Ishikawa (cell line): ENCODE data around the gene PTPRN2.

Source experiments
- CEBPB ChIP-seq: IDR thresholded peaks from 2 replicates; pipeline ENCODE4 v1.6.1; 2012
- CREB1 ChIP-seq: IDR thresholded peaks from 2 replicates; pipeline ENCODE4 v1.6.1; 2012; ENCODE audit warnings: low read depth
- EGR1 ChIP-seq: IDR thresholded peaks from 2 replicates; pipeline ENCODE4 v1.6.1; 2012
- EP300 ChIP-seq: IDR thresholded peaks from 2 replicates; pipeline ENCODE4 v1.6.1; 2012; ENCODE audit warnings: borderline replicate concordance
- FOXM1 ChIP-seq: IDR thresholded peaks from 2 replicates; pipeline ENCODE4 v1.6.1; 2012; ENCODE audit warnings: low read depth, borderline replicate concordance
- NFIC ChIP-seq: IDR thresholded peaks from 2 replicates; pipeline ENCODE4 v1.6.1; 2012
- RAD21 ChIP-seq: IDR thresholded peaks from 2 replicates; pipeline ENCODE4 v1.6.1; 2012; ENCODE audit warnings: low read depth
- TAF1 ChIP-seq: IDR thresholded peaks from 2 replicates; pipeline ENCODE4 v1.6.1; 2012; ENCODE audit warnings: low read depth, mild to moderate bottlenecking
- TCF12 ChIP-seq: IDR thresholded peaks from 2 replicates; pipeline ENCODE4 v1.6.1; 2012; ENCODE audit warnings: low read depth
- TEAD4 ChIP-seq: IDR thresholded peaks from 2 replicates; pipeline ENCODE4 v1.6.1; 2012
- YY1 ChIP-seq: IDR thresholded peaks from 2 replicates; pipeline ENCODE4 v1.6.1; 2012; ENCODE audit warnings: low read depth
- ZBTB7A ChIP-seq: IDR thresholded peaks from 2 replicates; pipeline ENCODE4 v1.6.1; 2012; ENCODE audit warnings: low read depth
- TF ChIP-seq, protein P1 (sequence below): IDR thresholded peaks from 2 replicates; pipeline ENCODE4 v1.6.1; 2012
- TF ChIP-seq, protein P2 (sequence below): IDR thresholded peaks from 2 replicates; pipeline ENCODE4 v1.6.1; 2012
- TF ChIP-seq, protein P3 (sequence below): IDR thresholded peaks from 2 replicates; pipeline ENCODE4 v1.6.1; 2012; ENCODE audit warnings: low read depth, mild to moderate bottlenecking

Gene PTPRN2

DNA sequence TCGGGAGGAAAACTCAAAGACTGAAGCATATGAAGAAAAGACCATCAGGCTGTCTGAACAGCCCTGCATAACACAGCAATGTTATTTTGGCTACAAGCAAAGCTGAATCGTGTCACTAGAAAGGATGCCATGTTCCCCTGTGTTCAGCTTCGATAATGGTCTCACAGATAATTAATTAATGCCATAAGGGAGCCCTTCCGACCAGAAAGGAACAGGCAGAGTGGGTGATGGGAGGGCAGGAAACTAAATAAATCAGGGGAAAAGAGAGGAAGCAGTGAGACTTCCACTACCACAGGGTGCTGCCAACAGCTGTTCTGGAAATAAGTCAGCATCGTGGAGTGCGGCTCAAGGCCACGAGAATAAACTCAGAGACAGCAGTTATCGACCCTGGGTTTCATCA lies 3.2 kb downstream of the PTPRN2 start:
- no peak for TF ChIP-seq EGR1
- TF ChIP-seq, protein P1, sequence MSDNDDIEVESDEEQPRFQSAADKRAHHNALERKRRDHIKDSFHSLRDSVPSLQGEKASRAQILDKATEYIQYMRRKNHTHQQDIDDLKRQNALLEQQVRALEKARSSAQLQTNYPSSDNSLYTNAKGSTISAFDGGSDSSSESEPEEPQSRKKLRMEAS: no peak
- TF ChIP-seq, protein P2, sequence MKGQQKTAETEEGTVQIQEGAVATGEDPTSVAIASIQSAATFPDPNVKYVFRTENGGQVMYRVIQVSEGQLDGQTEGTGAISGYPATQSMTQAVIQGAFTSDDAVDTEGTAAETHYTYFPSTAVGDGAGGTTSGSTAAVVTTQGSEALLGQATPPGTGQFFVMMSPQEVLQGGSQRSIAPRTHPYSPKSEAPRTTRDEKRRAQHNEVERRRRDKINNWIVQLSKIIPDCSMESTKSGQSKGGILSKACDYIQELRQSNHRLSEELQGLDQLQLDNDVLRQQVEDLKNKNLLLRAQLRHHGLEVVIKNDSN: no peak
- TF ChIP-seq FOXM1: no peak
- TF ChIP-seq EP300: no peak
- no peak for TF ChIP-seq TAF1
- no peak for TF ChIP-seq CEBPB
- no peak for TF ChIP-seq NFIC
- no peak for TF ChIP-seq TEAD4
- TF ChIP-seq CREB1: no peak
- TF ChIP-seq TCF12: no peak
- TF ChIP-seq ZBTB7A: no peak
- no peak for TF ChIP-seq RAD21
- TF ChIP-seq, protein P3, sequence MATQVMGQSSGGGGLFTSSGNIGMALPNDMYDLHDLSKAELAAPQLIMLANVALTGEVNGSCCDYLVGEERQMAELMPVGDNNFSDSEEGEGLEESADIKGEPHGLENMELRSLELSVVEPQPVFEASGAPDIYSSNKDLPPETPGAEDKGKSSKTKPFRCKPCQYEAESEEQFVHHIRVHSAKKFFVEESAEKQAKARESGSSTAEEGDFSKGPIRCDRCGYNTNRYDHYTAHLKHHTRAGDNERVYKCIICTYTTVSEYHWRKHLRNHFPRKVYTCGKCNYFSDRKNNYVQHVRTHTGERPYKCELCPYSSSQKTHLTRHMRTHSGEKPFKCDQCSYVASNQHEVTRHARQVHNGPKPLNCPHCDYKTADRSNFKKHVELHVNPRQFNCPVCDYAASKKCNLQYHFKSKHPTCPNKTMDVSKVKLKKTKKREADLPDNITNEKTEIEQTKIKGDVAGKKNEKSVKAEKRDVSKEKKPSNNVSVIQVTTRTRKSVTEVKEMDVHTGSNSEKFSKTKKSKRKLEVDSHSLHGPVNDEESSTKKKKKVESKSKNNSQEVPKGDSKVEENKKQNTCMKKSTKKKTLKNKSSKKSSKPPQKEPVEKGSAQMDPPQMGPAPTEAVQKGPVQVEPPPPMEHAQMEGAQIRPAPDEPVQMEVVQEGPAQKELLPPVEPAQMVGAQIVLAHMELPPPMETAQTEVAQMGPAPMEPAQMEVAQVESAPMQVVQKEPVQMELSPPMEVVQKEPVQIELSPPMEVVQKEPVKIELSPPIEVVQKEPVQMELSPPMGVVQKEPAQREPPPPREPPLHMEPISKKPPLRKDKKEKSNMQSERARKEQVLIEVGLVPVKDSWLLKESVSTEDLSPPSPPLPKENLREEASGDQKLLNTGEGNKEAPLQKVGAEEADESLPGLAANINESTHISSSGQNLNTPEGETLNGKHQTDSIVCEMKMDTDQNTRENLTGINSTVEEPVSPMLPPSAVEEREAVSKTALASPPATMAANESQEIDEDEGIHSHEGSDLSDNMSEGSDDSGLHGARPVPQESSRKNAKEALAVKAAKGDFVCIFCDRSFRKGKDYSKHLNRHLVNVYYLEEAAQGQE: no peak

DNA sequence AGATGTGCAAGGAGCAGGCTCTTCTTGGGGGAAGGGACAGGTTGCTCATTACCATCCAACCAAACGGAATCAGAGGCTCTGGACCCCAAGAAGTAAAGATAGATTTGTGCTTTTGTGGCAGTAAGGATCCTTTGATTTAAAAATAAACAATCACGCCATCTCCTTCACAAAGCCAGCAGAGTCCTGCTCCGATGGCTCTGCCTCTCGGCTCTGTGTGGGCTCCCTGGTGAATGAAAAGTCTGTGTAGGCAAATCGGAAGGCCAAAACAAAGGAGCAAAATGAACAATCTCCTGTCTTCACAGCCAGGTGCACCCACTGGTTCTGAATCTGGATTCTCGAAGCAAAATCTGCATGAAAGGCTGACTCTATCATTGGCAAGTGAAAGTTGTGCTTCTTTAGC lies 3.8 kb downstream of the PTPRN2 start:
- TF ChIP-seq EP300 (no peak), NFIC (no peak), TAF1 (no peak), EGR1 (no peak), FOXM1 (no peak), YY1 (no peak), CREB1 (no peak), ZBTB7A (no peak)
- TF ChIP-seq, protein P3: no peak

DNA sequence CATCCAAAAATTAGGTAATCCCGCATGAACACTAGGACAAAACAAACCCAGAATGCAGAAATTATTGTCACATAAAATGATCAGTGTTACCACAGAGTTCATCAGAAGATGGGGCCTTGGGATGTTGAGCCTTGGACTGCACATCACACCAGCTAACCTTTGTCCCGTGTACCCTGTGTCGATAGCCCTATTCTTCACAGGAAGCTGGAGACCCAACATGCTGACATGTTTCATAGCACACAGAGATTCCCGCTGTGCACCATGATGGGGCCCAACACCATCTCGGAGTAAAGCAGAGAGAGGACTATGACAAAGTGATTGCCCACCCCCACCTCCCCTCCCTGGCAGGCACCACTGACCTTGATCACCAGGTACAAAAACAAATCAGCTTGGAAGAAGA lies 4.5 kb downstream of the PTPRN2 start:
- no peak for TF ChIP-seq YY1
- no peak for TF ChIP-seq TEAD4
- TF ChIP-seq EP300: no peak

DNA sequence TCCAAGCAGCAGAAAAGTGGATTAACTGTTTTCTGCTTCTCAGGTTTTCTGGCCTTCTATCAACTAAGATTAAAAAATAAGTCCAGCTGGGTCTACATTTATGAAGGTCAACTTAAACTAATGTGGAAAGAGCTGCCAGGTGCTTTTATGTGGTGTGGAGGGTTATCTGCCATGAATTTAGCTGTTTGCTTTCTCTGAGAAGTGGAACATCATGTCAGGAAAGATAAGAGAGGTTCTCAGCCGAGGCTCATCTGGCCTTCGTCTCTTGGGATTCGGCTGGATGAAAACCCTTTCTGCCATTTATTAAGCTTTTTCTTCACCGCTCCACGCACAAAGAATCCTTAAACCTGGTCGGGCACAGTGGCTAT lies 5.5 kb downstream of the PTPRN2 start:
- TF ChIP-seq EP300 (no peak), CEBPB (no peak), NFIC (no peak), TEAD4 (no peak)

DNA sequence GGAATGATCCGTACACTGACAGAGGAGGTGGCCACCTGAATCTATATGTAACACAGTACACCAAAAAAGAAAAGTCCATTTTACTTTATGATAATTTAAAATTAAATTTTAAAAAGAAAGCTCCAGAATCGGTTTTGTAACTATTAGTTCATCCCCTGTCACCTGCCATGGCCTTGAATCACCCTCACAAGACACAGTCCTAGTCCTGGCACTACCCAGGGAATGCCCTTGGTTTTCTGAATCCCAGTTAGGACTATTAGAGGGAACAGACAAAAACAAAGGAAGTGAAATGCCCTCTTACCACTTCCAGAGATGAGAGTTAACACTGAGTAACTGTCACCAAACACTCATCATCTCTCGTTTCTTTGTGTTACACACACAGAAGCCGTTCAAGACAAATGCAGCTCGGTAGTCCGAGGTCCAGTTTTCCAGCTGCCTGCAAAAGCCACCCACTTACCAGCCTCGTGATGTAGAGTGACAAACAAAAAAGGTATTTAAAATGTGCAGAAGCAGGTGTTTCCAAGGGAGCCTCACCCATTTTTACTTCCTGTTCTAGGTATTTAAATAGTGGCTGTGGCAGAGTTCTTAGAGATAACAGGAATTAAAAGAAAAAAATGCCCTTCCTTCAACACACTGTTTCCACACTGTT lies 6.1 kb downstream of the PTPRN2 start:
- TF ChIP-seq TCF12: no peak
- TF ChIP-seq, protein P1: no peak
- no peak for TF ChIP-seq CREB1
- no peak for TF ChIP-seq TAF1
- no peak for TF ChIP-seq EGR1
- no peak for TF ChIP-seq CEBPB
- no peak for TF ChIP-seq FOXM1
- TF ChIP-seq, protein P3: no peak
- TF ChIP-seq TEAD4: no peak
- TF ChIP-seq, protein P2: no peak
- no peak for TF ChIP-seq ZBTB7A
- TF ChIP-seq YY1: no peak
- no peak for TF ChIP-seq NFIC
- no peak for TF ChIP-seq EP300
- no peak for TF ChIP-seq RAD21
